Memory B cell (primary cell): ENCODE data around the gene PUM1.

Source experiments
- ATAC-seq: fragments of 150-1000 bp; cut with Tn5 transposase; 2 replicates; pipeline ENCODE4 v1.10.0; 2021; ENCODE audit warnings: low read depth, mild to moderate bottlenecking, moderate library complexity
- DNase-seq, 2 donors: peaks; one replicate each; pipeline ENCODE4 v3.0.0; 2022; ENCODE audit warnings: low spot score in 2 of 2
- H3K27ac Mint-ChIP-seq: one replicate; pipeline ENCODE4 v1.8.0; 2022; ENCODE audit warnings: mild to moderate bottlenecking, moderate library complexity, mixed read lengths
- H3K27me3 Mint-ChIP-seq: one replicate; pipeline ENCODE4 v1.8.0; 2022; ENCODE audit warnings: mixed read lengths
- H3K36me3 Mint-ChIP-seq: one replicate; pipeline ENCODE4 v1.8.0; 2022; ENCODE audit warnings: mild to moderate bottlenecking, mixed read lengths
- H3K4me1 Mint-ChIP-seq: one replicate; pipeline ENCODE4 v1.8.0; 2022; ENCODE audit warnings: mixed read lengths
- H3K4me3 Mint-ChIP-seq: one replicate; pipeline ENCODE4 v1.8.0; 2022; ENCODE audit warnings: mild to moderate bottlenecking, moderate library complexity, mixed read lengths
- H3K9me3 Mint-ChIP-seq: one replicate; pipeline ENCODE4 v1.8.0; 2022; ENCODE audit warnings: mixed read lengths

Gene PUM1

GRCh38 chr1:30906631-30907441, 158.7 kb downstream of the PUM1 start:
- Mint-ChIP-seq H3K27ac (no peak overlapping the region), H3K36me3 (peaks cover 2% of the 10 kb centered on the region), H3K4me3 (peak overlapping the region; percentile 71), H3K9me3 (no peaks in the 10 kb centered on the region), H3K27me3 (peaks cover 37% of the 10 kb centered on the region), H3K4me1 (peaks cover 21% of the 10 kb centered on the region)
- ATAC-seq = no peak
- DNase-seq = no peak

- H3K27me3 Mint-ChIP-seq = peaks cover 35% of the 10 kb centered on the region
- no peaks in the 10 kb centered on the region for H3K9me3 Mint-ChIP-seq
- DNase-seq = no peak
- ATAC-seq = no peak
- H3K27ac Mint-ChIP-seq = no peak overlapping the region
- H3K36me3 Mint-ChIP-seq = peaks cover 2% of the 10 kb centered on the region
- H3K4me3 Mint-ChIP-seq = no peak overlapping the region
- peaks cover 21% of the 10 kb centered on the region for H3K4me1 Mint-ChIP-seq
Observed at GRCh38 chr1:30905916-30906620, 159.4 kb downstream of the PUM1 start.

GRCh38 chr1:30905403-30905802, 160.1 kb downstream of the PUM1 start:
- DNase-seq (no peak), ATAC-seq (no peak)
- no peak overlapping the region for H3K27ac Mint-ChIP-seq
- peaks cover 2% of the 10 kb centered on the region for H3K36me3 Mint-ChIP-seq
- H3K27me3 Mint-ChIP-seq = peaks cover 32% of the 10 kb centered on the region
- no peaks in the 10 kb centered on the region for H3K9me3 Mint-ChIP-seq
- no peak overlapping the region for H3K4me3 Mint-ChIP-seq
- peaks cover 17% of the 10 kb centered on the region for H3K4me1 Mint-ChIP-seq

GRCh38 chr1:30904962-30905335, 160.6 kb downstream of the PUM1 start:
- no peaks in the 10 kb centered on the region for H3K9me3 Mint-ChIP-seq
- H3K4me1 Mint-ChIP-seq = peaks cover 15% of the 10 kb centered on the region
- H3K36me3 Mint-ChIP-seq = peaks cover 2% of the 10 kb centered on the region
- peaks cover 31% of the 10 kb centered on the region for H3K27me3 Mint-ChIP-seq
- no peak overlapping the region for H3K27ac Mint-ChIP-seq
- H3K4me3 Mint-ChIP-seq = no peak overlapping the region
- DNase-seq (no peak), ATAC-seq (no peak)

- ATAC-seq = no peak
- Mint-ChIP-seq H3K9me3 (no peaks in the 10 kb centered on the region), H3K27ac (no peak overlapping the region), H3K4me3 (no peak overlapping the region), H3K4me1 (peaks cover 12% of the 10 kb centered on the region), H3K36me3 (no peaks in the 10 kb centered on the region), H3K27me3 (peaks cover 31% of the 10 kb centered on the region)
- no peak for DNase-seq
Observed at GRCh38 chr1:30904191-30904961, 161.1 kb downstream of the PUM1 start.

- no peak overlapping the region for H3K4me3 Mint-ChIP-seq
- DNase-seq (no peak), ATAC-seq (no peak)
Observed at GRCh38 chr1:30903343-30904034, 162.0 kb downstream of the PUM1 start.

GRCh38 chr1:30902593-30903290, 162.8 kb downstream of the PUM1 start:
- Mint-ChIP-seq H3K4me1 (peaks cover 6% of the 10 kb centered on the region), H3K27ac (no peak overlapping the region), H3K36me3 (no peaks in the 10 kb centered on the region), H3K4me3 (no peak overlapping the region), H3K27me3 (peaks cover 26% of the 10 kb centered on the region), H3K9me3 (no peaks in the 10 kb centered on the region)
- ATAC-seq = peak; percentile 18
- no peak for DNase-seq

More at GRCh38 chr1:30903343-30904034, 162.0 kb downstream of the PUM1 start:
- Mint-ChIP-seq H3K9me3 (no peaks in the 10 kb centered on the region), H3K36me3 (no peaks in the 10 kb centered on the region), H3K27ac (no peak overlapping the region), H3K4me1 (peaks cover 8% of the 10 kb centered on the region), H3K27me3 (peaks cover 28% of the 10 kb centered on the region)

GRCh38 chr1:30901798-30902581, 163.5 kb downstream of the PUM1 start:
- Mint-ChIP-seq H3K4me1 (no peaks in the 10 kb centered on the region), H3K9me3 (no peaks in the 10 kb centered on the region), H3K36me3 (no peaks in the 10 kb centered on the region), H3K4me3 (no peak overlapping the region), H3K27me3 (peaks cover 20% of the 10 kb centered on the region), H3K27ac (no peak overlapping the region)
- ATAC-seq = no peak
- DNase-seq = no peak

- no peak for DNase-seq
- Mint-ChIP-seq H3K4me3 (no peak overlapping the region), H3K9me3 (no peaks in the 10 kb centered on the region), H3K36me3 (no peaks in the 10 kb centered on the region), H3K27ac (no peak overlapping the region), H3K27me3 (peaks cover 23% of the 10 kb centered on the region), H3K4me1 (no peaks in the 10 kb centered on the region)
- no peak for ATAC-seq
Observed at GRCh38 chr1:30900931-30901560, 164.5 kb downstream of the PUM1 start.

- no peaks in the 10 kb centered on the region for H3K36me3 Mint-ChIP-seq
- no peaks in the 10 kb centered on the region for H3K4me1 Mint-ChIP-seq
Observed at GRCh38 chr1:30900486-30900885, 165.0 kb downstream of the PUM1 start.

GRCh38 chr1:30899577-30900389, 165.7 kb downstream of the PUM1 start:
- ATAC-seq (peak; percentile 20), DNase-seq (no peak)
- H3K27ac Mint-ChIP-seq = no peak overlapping the region
- no peaks in the 10 kb centered on the region for H3K36me3 Mint-ChIP-seq
- H3K27me3 Mint-ChIP-seq = peaks cover 22% of the 10 kb centered on the region
- no peak overlapping the region for H3K4me3 Mint-ChIP-seq
- H3K4me1 Mint-ChIP-seq = no peaks in the 10 kb centered on the region
- H3K9me3 Mint-ChIP-seq = no peaks in the 10 kb centered on the region

More at GRCh38 chr1:30900486-30900885, 165.0 kb downstream of the PUM1 start:
- Mint-ChIP-seq H3K27ac (no peak overlapping the region), H3K9me3 (no peaks in the 10 kb centered on the region), H3K27me3 (peaks cover 19% of the 10 kb centered on the region), H3K4me3 (no peak overlapping the region)
- ATAC-seq (no peak), DNase-seq (no peak)
